Stomach (tissue), 9 donors: ENCODE data around the gene ATP6V1G3. TPM values are rescaled to one million over a fixed set of nuclear protein-coding genes. Genes with fewer than 3 reads are reported as not detected.

ENCODE experiments used
- DNase-seq, 2 donors: peaks; one replicate each; pipeline versions ENCODE4 v3.0.0 to v3.0.0-alpha.2; 2013 to 2019
- H3K27ac ChIP-seq, 5 donors: fragments of 200-600 bp in 4 of 5; sonication (generic) in 4 of 5; one replicate each; pipeline ENCODE4 v1.5.1; 2013 to 2019; ENCODE audit warnings: mild to moderate bottlenecking in 1 of 5, moderate library complexity in 1 of 5
- H3K27me3 ChIP-seq, 3 donors: fragments of 200-600 bp; sonication (generic); one replicate each; pipeline ENCODE4 v1.5.1; 2017 to 2019; ENCODE audit warnings: mixed run types in 1 of 3
- H3K36me3 ChIP-seq, 4 donors: fragments of 200-600 bp; sonication (generic); 1 replicate in 3 of 4; 2 replicates in 1 of 4; pipeline ENCODE4 v1.5.1; 2016 to 2019
- H3K4me1 ChIP-seq, 4 donors: fragments of 200-600 bp; sonication (generic); one replicate each; pipeline ENCODE4 v1.5.1; 2016 to 2019
- H3K4me3 ChIP-seq, 4 donors: fragments of 200-600 bp; sonication (generic) in 3 of 4; one replicate each; pipeline ENCODE4 v1.5.1; 2016 to 2019; ENCODE audit warnings: mild to moderate bottlenecking in 1 of 4
- H3K9me3 ChIP-seq, 4 donors: fragments of 200-600 bp; sonication (generic); one replicate each; pipeline ENCODE4 v1.5.1; 2016 to 2019
- CTCF ChIP-seq, 7 experiments: fragments of 450-650 bp in 4 of 7; fragments of 200-600 bp in 3 of 7; sonication (generic) in 3 of 7; IDR thresholded peaks; one replicate each; pipeline ENCODE4 v1.5.1; 2016 to 2019; ENCODE audit warnings: antibody characterized with exemption in 7 of 7, control low read depth in 2 of 7, mild to moderate bottlenecking in 1 of 7
- EP300 ChIP-seq: sonication (generic); formaldehyde crosslinking; IDR thresholded peaks from one replicate; pipeline ENCODE4 v1.6.1; 2017; ENCODE audit warnings: antibody characterized with exemption
- POLR2A ChIP-seq, 4 donors: fragments of 450-650 bp; IDR thresholded peaks; one replicate each; pipeline ENCODE4 v1.6.1; 2016; ENCODE audit warnings: antibody characterized with exemption in 4 of 4, control low read depth in 2 of 4, mild to moderate bottlenecking in 1 of 4, moderate library complexity in 1 of 4
- POLR2AphosphoS5 ChIP-seq, 3 donors: sonication (generic); formaldehyde crosslinking; IDR thresholded peaks; one replicate each; pipeline ENCODE4 v1.6.1; 2016; ENCODE audit warnings: antibody characterized with exemption in 3 of 3
- WGBS, 5 donors: extraction: QIAGEN DNeasy Blood & Tissue Kit in 3 of 5; methylation state at CpG; one replicate each; pipeline versions ENCODE4 v1.1.5 to v1.1.7; 2013 to 2018; 5-methylcytosine and 5-hydroxymethylcytosine counted together
- intact Hi-C: fragments of 100-400 bp; cut with DNase I; formaldehyde crosslinking; loops from one replicate; pipeline ENCODE4 v1.15.1; 2023; ENCODE audit warnings: low total_unique reads
- polyA plus RNA-seq, 3 donors: library from polyadenylated mRNA; stranded (reverse); fragments of 200-250 nt; gene quantifications; one replicate each; pipeline ENCODE4 v1.2.3, GENCODE V29; 2013
- total RNA-seq, 5 donors: library from RNA; depleted of rRNA; stranded (reverse); fragments of >200 nt; gene quantifications; one replicate each; pipeline versions ENCODE4 v1.1.0 to v1.2.3, GENCODE V29; 2014 to 2016
- donor health status: healthy with polysubstance abuse.
- donor health status: Bipolar disorder and iron deficiency.
- donor health status: healthy.

ATP6V1G3 gene
- total and polyA plus RNA-seq, 8 donors, result not detected

GRCh38 chr1:198498881-198499280 is 41.6 kb downstream of the ATP6V1G3 start:
- intact Hi-C loops, result no loop called here

GRCh38 chr1:198498103-198498385 is 42.4 kb downstream of the ATP6V1G3 start:
- no peak for DNase-seq
- peaks cover 0 to 1% (median 0%) of the 10 kb centered on the region in 4 donors for H3K9me3 ChIP-seq
- H3K27ac ChIP-seq, result no peak overlapping the region
- H3K4me3 ChIP-seq, result no peak overlapping the region
- no peaks in the 10 kb centered on the region for H3K36me3 ChIP-seq
- intact Hi-C loops, result no loop called here
- no peaks in the 10 kb centered on the region for H3K27me3 ChIP-seq
- no peak for TF ChIP-seq CTCF (IDR thresholded peaks at IDR 0.05)
- no peak for TF ChIP-seq EP300
- no peak for TF ChIP-seq POLR2AphosphoS5 (IDR thresholded peaks at IDR 0.05)
- TF ChIP-seq POLR2A (IDR thresholded peaks at IDR 0.05), result no peak
- no peaks in the 10 kb centered on the region for H3K4me1 ChIP-seq
- WGBS, 5 donors, result 83 to 89% (median 87%) methylated on average over 1 of the region's 1 CpG

More at GRCh38 chr1:198498881-198499280, 41.6 kb downstream of the ATP6V1G3 start:
- no peaks in the 10 kb centered on the region for H3K4me1 ChIP-seq
- TF ChIP-seq POLR2A (IDR thresholded peaks at IDR 0.05) (no peak), POLR2AphosphoS5 (IDR thresholded peaks at IDR 0.05) (no peak), EP300 (no peak), CTCF (IDR thresholded peaks at IDR 0.05) (no peak)
- H3K27ac ChIP-seq, result no peak overlapping the region
- DNase-seq, result no peak
- peaks cover 0 to 7% (median 5%) of the 10 kb centered on the region in 4 donors for H3K9me3 ChIP-seq
- no peaks in the 10 kb centered on the region for H3K27me3 ChIP-seq
- no peak overlapping the region for H3K4me3 ChIP-seq
- 73 to 88% (median 80%) methylated on average over 1 of the region's 1 CpG for WGBS, 5 donors
- no peaks in the 10 kb centered on the region for H3K36me3 ChIP-seq

- Histone ChIP-seq H3K4me3 (no peak overlapping the region), H3K27me3 (no peaks in the 10 kb centered on the region), H3K36me3 (no peaks in the 10 kb centered on the region), H3K9me3 (no peaks in the 10 kb centered on the region), H3K4me1 (no peaks in the 10 kb centered on the region), H3K27ac (no peak overlapping the region)
- intact Hi-C loops, result no loop called here
- WGBS, 5 donors, result 70 to 74% (median 72%) methylated on average over 3 of the region's 3 CpGs
- no peak for DNase-seq
- TF ChIP-seq CTCF (IDR thresholded peaks at IDR 0.05), result no peak
- no peak for TF ChIP-seq EP300
- no peak for TF ChIP-seq POLR2A (IDR thresholded peaks at IDR 0.05)
Observed at GRCh38 chr1:198497326-198498102, 43.0 kb downstream of the ATP6V1G3 start.

GRCh38 chr1:198496216-198497143 is 44.0 kb downstream of the ATP6V1G3 start:
- H3K9me3 ChIP-seq, result no peaks in the 10 kb centered on the region
- DNase-seq, result no peak
- TF ChIP-seq CTCF (IDR thresholded peaks at IDR 0.05) (no peak), EP300 (no peak), POLR2AphosphoS5 (IDR thresholded peaks at IDR 0.05) (no peak), POLR2A (IDR thresholded peaks at IDR 0.05) (no peak)
- no peak overlapping the region for H3K27ac ChIP-seq
- intact Hi-C loops, result no loop called here
- WGBS, 5 donors, result 85 to 93% (median 87%) methylated on average over 6 of the region's 6 CpGs
- H3K4me3 ChIP-seq, result no peak overlapping the region
- no peaks in the 10 kb centered on the region for H3K27me3 ChIP-seq
- no peaks in the 10 kb centered on the region for H3K4me1 ChIP-seq
- H3K36me3 ChIP-seq, result no peaks in the 10 kb centered on the region
